Activated CD8-positive, alpha-beta T cell treated with anti-CD3 and anti-CD28 coated beads, Interleukin-2, amount 10 ng/mL, durations not matched to agents 7 days and 5 days (primary cell): ENCODE measurements around the gene EXOC4. TPM values are rescaled to one million over a fixed set of nuclear protein-coding genes. Genes with fewer than 3 reads are reported as not detected.
"Not testable (repeated sequence)": the region's sequence is repeated elsewhere in the genome, so short reads cannot be mapped to it uniquely, and the experiment has no call there.

Experiments used
- ATAC-seq: fragments of 150-1000 bp; cut with Tn5 transposase; one replicate; pipeline ENCODE4 v1.10.0; 2021; ENCODE audit warnings: moderate library complexity
- CTCF ChIA-PET: fragments of 350-600 bp; sonication (Branson Sonifier 250); formaldehyde crosslinking; loops from one replicate; lab custom pipeline; 2021; ENCODE audit warnings: antibody characterized with exemption; lab: Charles Lee
- POLR2A ChIA-PET: fragments of 350-600 bp; sonication (Branson Sonifier 250); formaldehyde crosslinking; loops from one replicate; lab custom pipeline; 2021; ENCODE audit warnings: antibody characterized with exemption; lab: Charles Lee
- DNase-seq: peaks from one replicate; pipeline ENCODE4 v3.0.0-alpha.2; 2020
- H3K27ac Mint-ChIP-seq: one replicate; pipeline ENCODE4 v1.8.0; 2021; ENCODE audit warnings: mild to moderate bottlenecking, mixed read lengths
- H3K27me3 Mint-ChIP-seq: one replicate; pipeline ENCODE4 v1.8.0; 2021; ENCODE audit warnings: low read depth, mixed read lengths
- H3K36me3 Mint-ChIP-seq: one replicate; pipeline ENCODE4 v1.8.0; 2021; ENCODE audit warnings: low read depth, mixed read lengths
- H3K4me1 Mint-ChIP-seq: one replicate; pipeline ENCODE4 v1.8.0; 2021; ENCODE audit warnings: low read depth, mixed read lengths
- H3K4me3 Mint-ChIP-seq: one replicate; pipeline ENCODE4 v1.8.0; 2021; ENCODE audit warnings: mild to moderate bottlenecking, mixed read lengths
- H3K9me3 Mint-ChIP-seq: one replicate; pipeline ENCODE4 v1.8.0; 2022; ENCODE audit warnings: mixed read lengths; ENCODE audit not compliant: insufficient read depth
- total RNA-seq, 2 experiments: library from RNA; stranded (reverse); gene quantifications; one replicate each; pipeline ENCODE4 v1.2.3, GENCODE V29; 2021

EXOC4 gene
- total RNA-seq, 2 experiments from 2014 or later = 68.2 to 75.1 TPM

DNA sequence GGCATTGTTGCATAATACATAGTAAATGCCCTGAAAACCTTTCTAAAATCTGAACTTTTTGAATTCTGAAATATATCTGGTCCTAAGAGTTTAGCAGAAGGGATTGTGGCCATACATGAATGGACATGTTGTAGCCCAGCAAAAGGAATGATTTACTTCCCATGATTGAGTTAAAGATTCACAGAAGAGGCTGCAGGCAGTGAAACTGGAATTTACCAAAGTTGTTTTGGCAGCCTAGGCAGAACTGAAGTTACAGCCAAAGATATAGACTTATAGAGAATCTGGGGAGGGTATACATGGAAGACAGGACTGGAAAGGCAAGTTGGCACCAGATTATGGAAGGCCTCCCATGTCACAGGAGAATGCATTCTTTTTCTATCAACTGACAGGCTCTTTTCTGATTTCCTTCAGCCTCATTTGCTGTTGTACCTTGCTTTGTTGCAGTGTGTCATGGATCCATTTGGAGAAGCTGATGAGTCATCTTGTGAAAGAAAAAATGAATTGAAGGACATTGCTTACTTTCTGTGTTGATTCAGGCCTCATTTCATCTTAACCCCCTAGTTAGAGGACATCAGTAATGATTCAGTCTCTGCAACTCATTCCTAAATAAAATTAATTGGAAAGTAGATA is 518.1 kb downstream of the EXOC4 start:
- H3K4me3 Mint-ChIP-seq = no peak overlapping the region
- no peaks in the 10 kb centered on the region for H3K27me3 Mint-ChIP-seq
- H3K4me1 Mint-ChIP-seq = no peaks in the 10 kb centered on the region
- no peak for ATAC-seq
- no peak overlapping the region for H3K27ac Mint-ChIP-seq
- POLR2A ChIA-PET = no interaction called here
- CTCF ChIA-PET = no interaction called here
- no peak for DNase-seq
- H3K36me3 Mint-ChIP-seq = no peaks in the 10 kb centered on the region
- H3K9me3 Mint-ChIP-seq = no peaks in the 10 kb centered on the region

DNA sequence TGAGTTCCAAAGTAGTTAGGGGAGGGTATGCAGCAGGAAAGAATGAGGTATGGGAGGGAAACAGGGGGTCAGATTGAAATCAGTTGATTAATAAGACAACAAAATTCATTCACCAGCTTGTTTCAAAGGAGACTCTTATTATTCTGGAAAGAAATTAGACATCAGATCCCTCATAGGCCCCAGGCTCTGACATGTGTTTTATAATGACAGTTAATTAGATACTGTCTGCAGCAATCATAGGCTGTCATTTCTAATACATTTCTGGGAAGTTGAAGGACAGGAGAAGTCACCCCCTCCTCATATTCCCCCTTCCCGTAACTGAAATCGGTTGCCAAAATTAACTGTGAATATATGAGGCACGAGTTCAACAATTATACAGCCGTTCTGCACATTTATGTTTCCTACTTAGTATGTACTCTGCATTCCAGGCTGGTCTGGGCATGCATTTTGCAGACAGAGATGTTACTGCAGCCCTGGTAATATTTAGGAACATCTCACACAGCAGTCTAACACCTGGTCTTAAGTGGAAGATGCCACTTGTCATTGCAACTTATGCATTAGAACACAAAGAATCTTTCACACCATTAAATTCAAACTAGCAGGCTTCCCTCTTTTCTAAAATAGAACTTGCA is 519.0 kb downstream of the EXOC4 start:
- Mint-ChIP-seq H3K4me1 (no peaks in the 10 kb centered on the region), H3K27me3 (no peaks in the 10 kb centered on the region), H3K4me3 (no peak overlapping the region), H3K36me3 (no peaks in the 10 kb centered on the region), H3K27ac (no peak overlapping the region), H3K9me3 (no peaks in the 10 kb centered on the region)
- ChIA-PET POLR2A (no interaction called here), CTCF (no interaction called here)
- DNase-seq (no peak), ATAC-seq (no peak)

DNA sequence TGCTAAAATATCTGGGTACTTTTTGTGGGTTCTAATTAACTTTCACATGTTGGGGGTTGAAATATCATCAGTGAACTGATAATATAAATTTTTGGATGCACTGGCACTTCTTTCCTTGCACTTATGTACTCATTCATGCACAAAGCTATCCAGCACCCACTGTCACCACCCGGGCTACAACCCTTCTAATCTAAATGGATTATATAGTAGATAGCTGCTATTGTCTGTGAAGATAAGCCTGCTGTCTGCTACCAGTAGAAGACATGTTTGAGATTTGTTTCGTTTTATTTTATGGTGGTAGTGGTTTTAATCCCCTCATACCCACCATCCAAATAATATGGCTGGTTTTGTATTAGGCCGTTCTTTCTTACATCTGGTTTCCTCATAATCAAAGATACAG is 520.7 kb downstream of the EXOC4 start:
- Mint-ChIP-seq H3K4me3 (no peak overlapping the region), H3K4me1 (peaks cover 6% of the 10 kb centered on the region), H3K36me3 (no peaks in the 10 kb centered on the region), H3K27me3 (no peaks in the 10 kb centered on the region), H3K27ac (no peak overlapping the region), H3K9me3 (no peaks in the 10 kb centered on the region)
- DNase-seq = no peak
- ATAC-seq = no peak
- POLR2A ChIA-PET = no interaction called here
- CTCF ChIA-PET = no interaction called here

DNA sequence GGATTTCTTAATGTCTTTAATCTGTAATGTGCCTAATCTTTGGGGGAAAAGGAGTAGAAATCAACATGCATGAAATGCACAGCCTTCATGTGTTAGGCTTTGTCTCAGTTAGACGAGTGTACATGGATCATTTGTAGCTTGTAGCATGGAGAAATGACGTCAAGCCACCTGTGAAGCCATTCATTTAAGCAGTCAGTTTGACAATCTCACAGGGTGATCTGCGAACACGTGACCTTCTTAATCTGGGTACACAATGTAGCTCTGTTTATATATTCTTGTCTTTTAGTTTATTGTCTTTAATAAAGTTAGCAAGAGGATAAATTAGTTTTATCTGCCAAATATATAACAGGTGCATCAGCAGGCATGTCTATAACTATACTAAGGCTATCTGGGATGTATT is 522.3 kb downstream of the EXOC4 start:
- H3K4me3 Mint-ChIP-seq = no peak overlapping the region
- POLR2A ChIA-PET = no interaction called here
- DNase-seq (no peak), ATAC-seq (no peak)
- no peaks in the 10 kb centered on the region for H3K27me3 Mint-ChIP-seq
- CTCF ChIA-PET = no interaction called here
- H3K9me3 Mint-ChIP-seq = peaks cover 9% of the 10 kb centered on the region
- H3K27ac Mint-ChIP-seq = no peak overlapping the region
- H3K36me3 Mint-ChIP-seq = peaks cover 2% of the 10 kb centered on the region
- peaks cover 10% of the 10 kb centered on the region for H3K4me1 Mint-ChIP-seq

DNA sequence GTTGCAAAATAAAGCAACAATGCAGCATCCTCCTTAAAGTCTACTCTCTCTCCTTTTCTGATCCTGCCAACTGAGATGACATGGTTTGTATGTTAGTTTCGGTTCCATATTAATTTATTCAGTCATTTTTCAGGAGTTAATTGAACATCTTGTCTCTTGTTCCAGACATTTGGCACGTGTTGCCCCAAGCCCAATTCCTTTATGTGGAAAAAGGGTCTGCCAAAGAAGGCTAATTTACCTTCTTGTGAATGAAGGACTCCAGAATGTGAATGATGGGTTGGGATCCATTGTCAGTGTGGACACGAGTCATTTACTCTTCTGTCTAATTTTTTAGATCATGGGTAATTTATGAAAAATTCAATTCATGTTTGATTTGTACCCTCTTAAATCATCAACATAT is 523.4 kb downstream of the EXOC4 start:
- CTCF ChIA-PET = no interaction called here
- H3K27ac Mint-ChIP-seq = no peak overlapping the region
- peaks cover 9% of the 10 kb centered on the region for H3K9me3 Mint-ChIP-seq
- DNase-seq = no peak
- peaks cover 2% of the 10 kb centered on the region for H3K36me3 Mint-ChIP-seq
- no peak overlapping the region for H3K4me3 Mint-ChIP-seq
- POLR2A ChIA-PET = no interaction called here
- H3K4me1 Mint-ChIP-seq = peaks cover 10% of the 10 kb centered on the region
- no peak for ATAC-seq
- no peaks in the 10 kb centered on the region for H3K27me3 Mint-ChIP-seq

DNA sequence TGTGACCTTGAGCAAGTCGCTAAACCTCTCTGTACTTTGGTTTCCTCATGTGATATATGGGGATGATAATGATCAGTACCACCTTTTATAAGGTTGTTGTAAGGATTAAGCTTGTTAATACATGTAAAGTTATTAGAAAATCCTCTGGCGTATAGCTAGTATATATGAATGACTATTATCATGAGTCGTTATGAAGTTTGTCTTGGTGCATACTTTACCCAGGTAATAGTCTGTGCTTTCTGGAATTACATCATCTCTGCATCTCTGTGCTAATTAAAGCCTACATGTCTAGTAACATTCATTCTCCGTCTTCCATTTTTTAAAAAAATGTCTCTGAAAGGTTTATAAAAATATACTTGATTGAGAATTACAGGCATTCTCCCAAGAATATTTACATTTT is 524.8 kb downstream of the EXOC4 start:
- CTCF ChIA-PET = no interaction called here
- H3K4me3 Mint-ChIP-seq = no peak overlapping the region

DNA sequence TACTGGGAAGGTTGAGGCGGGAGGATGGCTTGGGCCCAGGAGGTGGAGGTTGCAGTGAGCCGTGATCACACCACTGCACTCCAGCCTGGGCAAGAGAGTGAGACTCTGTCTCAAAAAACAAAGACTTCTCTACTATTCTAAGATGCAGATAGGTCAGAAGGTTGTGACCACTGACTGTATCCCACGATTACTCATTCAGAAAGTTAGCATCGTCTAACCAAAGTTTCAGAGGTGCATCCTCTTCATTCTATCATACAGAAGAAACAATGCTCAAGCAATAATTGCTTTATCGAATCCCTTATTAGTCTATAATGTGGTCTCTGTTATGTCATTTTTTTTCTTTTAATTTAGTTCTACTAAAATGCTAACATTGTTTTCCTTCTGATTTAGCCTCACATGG is 525.6 kb downstream of the EXOC4 start:
- Mint-ChIP-seq H3K27ac (no peak overlapping the region), H3K4me1 (peaks cover 10% of the 10 kb centered on the region), H3K27me3 (no peaks in the 10 kb centered on the region), H3K4me3 (no peak overlapping the region), H3K36me3 (peaks cover 2% of the 10 kb centered on the region), H3K9me3 (peaks cover 9% of the 10 kb centered on the region)
- no peak for DNase-seq
- CTCF ChIA-PET = no interaction called here
- no peak for ATAC-seq
- POLR2A ChIA-PET = no interaction called here

More for the DNA sequence above, 524.8 kb downstream of the EXOC4 start:
- H3K27me3 Mint-ChIP-seq = no peaks in the 10 kb centered on the region
- H3K27ac Mint-ChIP-seq = no peak overlapping the region
- H3K36me3 Mint-ChIP-seq = peaks cover 2% of the 10 kb centered on the region
- POLR2A ChIA-PET = interaction anchor here (0.6 kb wide), 1 partner anchor 77 kb away, joined by 4 read pairs; no protein-coding TSS in a partner anchor
- ATAC-seq = no peak
- peaks cover 9% of the 10 kb centered on the region for H3K9me3 Mint-ChIP-seq
- peaks cover 10% of the 10 kb centered on the region for H3K4me1 Mint-ChIP-seq
- no peak for DNase-seq

DNA sequence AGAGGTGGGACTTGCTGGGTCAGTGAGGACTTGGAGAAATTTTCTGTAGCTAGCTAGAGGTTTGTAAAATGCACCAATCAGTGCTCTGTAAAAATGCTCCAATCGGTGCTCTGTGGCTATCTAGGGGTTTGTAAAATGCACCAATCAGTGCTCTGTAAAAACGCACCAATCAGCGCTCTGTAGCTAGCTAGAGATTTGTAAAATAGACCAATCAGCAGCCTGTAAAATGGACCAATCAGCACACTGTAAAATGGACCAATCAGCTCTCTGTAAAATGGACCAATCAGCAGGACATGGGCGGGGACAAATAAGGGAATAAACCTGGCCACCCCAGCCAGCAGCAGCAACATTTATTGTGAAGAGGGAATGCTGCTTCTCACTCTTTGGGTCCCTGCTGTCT is 526.7 kb downstream of the EXOC4 start:
- CTCF ChIA-PET = not testable (repeated sequence)

DNA sequence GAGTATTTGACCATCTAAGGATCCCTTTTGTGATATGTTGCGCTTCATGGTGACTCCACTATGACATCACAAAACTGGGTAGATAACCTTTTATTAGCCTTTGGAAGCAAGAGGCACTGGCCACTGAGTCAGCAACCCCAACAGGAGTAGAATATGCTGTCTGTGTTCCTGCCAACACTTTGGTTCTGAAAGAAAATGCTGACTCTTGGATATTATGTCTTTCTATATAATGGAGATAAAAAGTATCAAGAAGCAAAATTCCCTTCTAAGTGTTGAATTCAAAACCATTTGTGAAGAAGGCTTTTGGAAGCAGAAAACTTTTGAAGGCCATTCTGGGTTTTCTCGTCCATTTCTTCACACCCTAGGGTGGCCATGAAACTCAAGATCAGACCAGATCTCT is 528.0 kb downstream of the EXOC4 start:
- no peak overlapping the region for H3K4me3 Mint-ChIP-seq
- ChIA-PET CTCF (no interaction called here), POLR2A (no interaction called here)
- H3K27me3 Mint-ChIP-seq = no peaks in the 10 kb centered on the region
- peaks cover 9% of the 10 kb centered on the region for H3K9me3 Mint-ChIP-seq
- DNase-seq = no peak
- H3K36me3 Mint-ChIP-seq = peaks cover 2% of the 10 kb centered on the region
- no peak overlapping the region for H3K27ac Mint-ChIP-seq
- ATAC-seq = no peak
- peaks cover 10% of the 10 kb centered on the region for H3K4me1 Mint-ChIP-seq

More for the DNA sequence above, 526.7 kb downstream of the EXOC4 start:
- H3K27me3 Mint-ChIP-seq, H3K4me1 Mint-ChIP-seq, H3K36me3 Mint-ChIP-seq, H3K27ac Mint-ChIP-seq, H3K9me3 Mint-ChIP-seq, DNase-seq, H3K4me3 Mint-ChIP-seq, ATAC-seq, POLR2A ChIA-PET: not testable (repeated sequence)

DNA sequence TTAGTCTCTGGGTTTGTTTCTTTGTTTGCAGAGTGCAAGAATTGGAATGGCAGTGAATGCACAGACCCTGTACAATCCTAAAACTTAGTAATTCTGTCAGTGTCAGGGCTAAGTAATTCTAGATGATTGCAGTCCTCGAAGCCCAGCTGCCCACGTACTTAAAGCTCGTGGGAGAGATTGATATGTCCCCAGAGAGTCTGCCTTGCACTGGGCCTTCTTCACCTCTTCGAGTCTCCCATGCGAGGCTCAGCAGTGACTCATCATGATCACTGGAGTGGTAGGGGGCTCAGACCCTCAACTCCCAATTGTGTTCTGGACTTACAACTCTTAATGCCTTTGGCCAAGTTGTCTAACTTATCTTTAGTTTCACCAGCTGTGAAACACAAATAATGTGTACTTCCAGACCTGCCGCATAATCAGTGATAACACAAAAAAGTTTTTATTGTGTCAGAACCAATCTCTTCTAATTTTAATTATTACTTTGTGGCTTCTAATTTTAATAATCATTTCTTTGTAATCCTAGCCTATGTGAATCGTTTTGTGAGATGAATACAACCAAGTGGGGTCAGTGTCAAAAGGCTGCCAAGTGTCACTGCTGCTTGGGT is 528.7 kb downstream of the EXOC4 start:
- no peak overlapping the region for H3K27ac Mint-ChIP-seq
- H3K36me3 Mint-ChIP-seq = peaks cover 2% of the 10 kb centered on the region
- H3K4me1 Mint-ChIP-seq = peaks cover 10% of the 10 kb centered on the region
- no peak for ATAC-seq
- ChIA-PET POLR2A (no interaction called here), CTCF (no interaction called here)
- peaks cover 9% of the 10 kb centered on the region for H3K9me3 Mint-ChIP-seq
- no peak overlapping the region for H3K4me3 Mint-ChIP-seq
- DNase-seq = no peak
- no peaks in the 10 kb centered on the region for H3K27me3 Mint-ChIP-seq

DNA sequence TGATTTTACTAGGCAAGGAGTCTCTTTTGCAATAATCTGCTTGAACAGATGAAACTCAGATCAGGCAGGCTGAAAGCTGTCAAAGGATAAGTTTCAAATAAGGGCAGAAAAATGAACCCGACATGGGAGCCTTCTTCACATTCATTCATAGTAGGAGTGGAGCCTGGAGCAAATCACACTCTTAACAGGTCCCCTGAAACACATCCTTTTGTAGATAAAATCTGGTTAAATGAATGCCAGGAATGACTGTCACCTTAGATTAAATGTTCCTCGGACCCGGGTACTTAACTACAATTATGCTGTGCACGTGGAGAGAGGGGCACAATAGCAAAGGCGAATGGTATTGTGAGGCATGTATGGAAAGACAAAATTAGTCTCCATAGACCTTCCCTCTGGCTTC is 529.6 kb downstream of the EXOC4 start:
- no peak for DNase-seq
- peaks cover 9% of the 10 kb centered on the region for H3K9me3 Mint-ChIP-seq
- H3K27ac Mint-ChIP-seq = no peak overlapping the region
- ATAC-seq = no peak
- POLR2A ChIA-PET = no interaction called here
- peaks cover 2% of the 10 kb centered on the region for H3K36me3 Mint-ChIP-seq
- no peaks in the 10 kb centered on the region for H3K27me3 Mint-ChIP-seq
- H3K4me3 Mint-ChIP-seq = no peak overlapping the region
- CTCF ChIA-PET = no interaction called here
- H3K4me1 Mint-ChIP-seq = peaks cover 10% of the 10 kb centered on the region

DNA sequence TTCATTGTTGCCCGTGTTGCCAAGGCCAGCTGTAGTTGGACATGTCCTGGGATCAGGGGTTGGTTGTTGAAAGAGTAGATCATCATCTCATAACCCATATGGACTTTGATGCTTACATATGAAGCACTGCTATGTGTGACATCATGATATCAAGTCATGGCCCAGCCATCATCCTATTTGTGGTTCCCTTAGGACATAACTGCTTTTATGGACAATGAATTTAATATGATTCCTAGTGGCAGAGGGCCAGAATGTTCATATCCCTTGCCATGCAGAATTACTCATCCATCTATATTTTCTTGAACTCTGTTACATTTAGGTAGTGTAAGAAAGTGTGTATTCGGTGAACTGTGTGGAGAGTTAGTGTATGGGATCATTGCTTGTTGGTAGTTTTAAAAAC is 530.4 kb downstream of the EXOC4 start:
- peaks cover 6% of the 10 kb centered on the region for H3K4me1 Mint-ChIP-seq
- peaks cover 2% of the 10 kb centered on the region for H3K36me3 Mint-ChIP-seq
- ATAC-seq (no peak), DNase-seq (no peak)
- H3K27me3 Mint-ChIP-seq = no peaks in the 10 kb centered on the region
- peaks cover 9% of the 10 kb centered on the region for H3K9me3 Mint-ChIP-seq
- no peak overlapping the region for H3K27ac Mint-ChIP-seq
- ChIA-PET POLR2A (no interaction called here), CTCF (no interaction called here)
- H3K4me3 Mint-ChIP-seq = no peak overlapping the region
